HEK293 (cell line): ENCODE measurements around the gene MDM2.

Experiments used
- CTCF ChIA-PET: fragments of 350-600 bp; formaldehyde crosslinking; extraction: SDS; loops from one replicate; lab custom pipeline; 2021; ENCODE audit warnings: antibody characterized with exemption; lab: Yijun Ruan, JAX
- POLR2A ChIA-PET: fragments of 300-600 bp; formaldehyde crosslinking; extraction: SDS; loops from one replicate; lab custom pipeline; 2020; ENCODE audit warnings: antibody characterized with exemption, inconsistent platforms; lab: Yijun Ruan, JAX
- H3K27ac ChIP-seq: fragments of 200-500 bp; sonication (Bioruptor generic); 2 replicates; pipeline ENCODE4 v1.5.1; 2014; ENCODE audit warnings: low read depth, low read length, control low read depth, inconsistent platforms; ENCODE audit errors: extremely low read depth
- H3K36me3 ChIP-seq, 2 experiments: fragments of 200-500 bp in 1 of 2; sonication (Bioruptor generic) in 1 of 2; 1 replicate in 1 of 2; 2 replicates in 1 of 2; pipeline ENCODE4 v1.5.1; 2014 to 2017; ENCODE audit warnings: inconsistent platforms in 2 of 2, low read length in 2 of 2; ENCODE audit not compliant: control insufficient read depth in 2 of 2, insufficient read depth in 1 of 2
- H3K4me1 ChIP-seq: fragments of 200-500 bp; sonication (Bioruptor generic); 2 replicates; pipeline ENCODE4 v1.5.1; 2014; ENCODE audit warnings: mild to moderate bottlenecking, low read length, inconsistent platforms; ENCODE audit not compliant: control insufficient read depth, insufficient read depth
- H3K4me3 ChIP-seq: 2 replicates; pipeline ENCODE4 v1.5.1; 2011; ENCODE audit warnings: low read depth, mild to moderate bottlenecking, control low read depth, low read length, moderate library complexity
- H3K9me3 ChIP-seq: fragments of 200-500 bp; sonication (Bioruptor generic); 2 replicates; pipeline ENCODE4 v1.5.1; 2014; ENCODE audit warnings: low read depth, low read length, inconsistent platforms; ENCODE audit not compliant: control insufficient read depth, insufficient read depth
- KLF16 ChIP-seq: fragments of 450-650 bp; formaldehyde crosslinking; IDR thresholded peaks from 2 replicates; pipeline ENCODE4 v1.5.1; 2017; ENCODE audit warnings: missing biosample characterization, missing genetic modification characterization
- OSR2 ChIP-seq: fragments of 450-650 bp; formaldehyde crosslinking; IDR thresholded peaks from 2 replicates; pipeline ENCODE4 v1.5.1; 2016; ENCODE audit warnings: missing biosample characterization, missing genetic modification characterization
- SALL2 ChIP-seq: fragments of 450-650 bp; formaldehyde crosslinking; IDR thresholded peaks from 2 replicates; pipeline ENCODE4 v1.5.0; 2017; ENCODE audit warnings: missing biosample characterization, mild to moderate bottlenecking, missing genetic modification characterization, borderline replicate concordance
- SETDB1 ChIP-seq: IDR thresholded peaks from one replicate; pipeline ENCODE4 v1.6.1; 2017; ENCODE audit warnings: mild to moderate bottlenecking, low read length, moderate library complexity, mixed read lengths; ENCODE audit not compliant: insufficient read length
- YY1 ChIP-seq: fragments of 450-650 bp; formaldehyde crosslinking; IDR thresholded peaks from 2 replicates; pipeline ENCODE4 v1.5.1; 2018; ENCODE audit warnings: missing biosample characterization, missing genetic modification characterization
- ZBTB7A ChIP-seq: fragments of 450-650 bp; formaldehyde crosslinking; IDR thresholded peaks from 2 replicates; pipeline ENCODE4 v1.5.1; 2016; ENCODE audit warnings: low read depth, missing biosample characterization, missing genetic modification characterization
- ZFP37 ChIP-seq: fragments of 450-650 bp; formaldehyde crosslinking; IDR thresholded peaks from 2 replicates; pipeline ENCODE4 v1.5.1; 2016; ENCODE audit warnings: missing biosample characterization, missing genetic modification characterization
- ZNF394 ChIP-seq: fragments of 450-650 bp; formaldehyde crosslinking; IDR thresholded peaks from 2 replicates; pipeline ENCODE4 v1.5.1; 2016; ENCODE audit warnings: missing biosample characterization, missing genetic modification characterization, mild to moderate bottlenecking, moderate library complexity, borderline replicate concordance
- ZNF404 ChIP-seq: fragments of 450-650 bp; formaldehyde crosslinking; IDR thresholded peaks from 2 replicates; pipeline ENCODE4 v1.5.1; 2017; ENCODE audit warnings: missing biosample characterization, missing genetic modification characterization
- ZNF664 ChIP-seq: fragments of 450-650 bp; formaldehyde crosslinking; IDR thresholded peaks from 2 replicates; pipeline ENCODE4 v1.5.1; 2016; ENCODE audit warnings: missing biosample characterization, missing genetic modification characterization
- TF ChIP-seq, protein P1 (sequence below): fragments of 450-650 bp; formaldehyde crosslinking; conservative IDR thresholded peaks from 2 replicates; pipeline ENCODE4 v1.5.1; 2016; ENCODE audit warnings: low read depth, missing biosample characterization, missing genetic modification characterization
- TF ChIP-seq, protein P2 (sequence below): fragments of 450-650 bp; formaldehyde crosslinking; IDR thresholded peaks from 2 replicates; pipeline ENCODE4 v1.5.1; 2016; ENCODE audit warnings: missing biosample characterization, missing genetic modification characterization
- TF ChIP-seq, protein P3 (sequence below): fragments of 450-650 bp; formaldehyde crosslinking; IDR thresholded peaks from 2 replicates; pipeline ENCODE4 v1.5.1; 2017; ENCODE audit warnings: missing biosample characterization, mild to moderate bottlenecking, missing genetic modification characterization, moderate library complexity
- TF ChIP-seq, protein P4 (sequence below): fragments of 450-650 bp; formaldehyde crosslinking; IDR thresholded peaks from 2 replicates; pipeline ENCODE4 v1.5.1; 2016; ENCODE audit warnings: missing biosample characterization, missing genetic modification characterization
- TF ChIP-seq, protein P5 (sequence below): IDR thresholded peaks from 2 replicates; pipeline ENCODE4 v1.6.1; 2011; ENCODE audit warnings: mild to moderate bottlenecking, low read depth, low read length, borderline replicate concordance
- TF ChIP-seq, protein P6 (sequence below): fragments of 450-650 bp; formaldehyde crosslinking; IDR thresholded peaks from 2 replicates; pipeline ENCODE4 v1.5.1; 2016; ENCODE audit warnings: missing biosample characterization, missing genetic modification characterization
- TF ChIP-seq, protein P7 (sequence below): fragments of 450-650 bp; formaldehyde crosslinking; IDR thresholded peaks from 2 replicates; pipeline ENCODE4 v1.5.1; 2017; ENCODE audit warnings: missing biosample characterization, missing genetic modification characterization

The MDM2 gene

DNA sequence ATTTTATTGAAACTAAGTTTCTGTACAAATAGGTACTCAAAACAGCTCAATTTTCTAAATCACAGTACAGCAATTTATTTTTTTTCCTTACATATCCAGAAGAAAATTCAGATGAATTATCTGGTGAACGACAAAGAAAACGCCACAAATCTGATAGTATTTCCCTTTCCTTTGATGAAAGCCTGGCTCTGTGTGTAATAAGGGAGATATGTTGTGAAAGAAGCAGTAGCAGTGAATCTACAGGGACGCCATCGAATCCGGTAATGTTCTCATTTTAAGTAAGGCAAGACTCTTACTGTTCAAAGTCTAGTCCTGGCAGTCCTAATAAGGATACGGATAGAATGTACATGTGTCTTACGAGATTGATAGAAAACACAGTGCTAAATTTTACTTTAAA, 20.7 kb downstream of the MDM2 start:
- H3K9me3 ChIP-seq: no peaks in the 10 kb centered on the region
- CTCF ChIA-PET: interaction anchor here (0.6 to 1.0 kb wide), 2 partner anchors 15 to 606 kb away, joined by 3 read pairs; no protein-coding TSS in a partner anchor

DNA sequence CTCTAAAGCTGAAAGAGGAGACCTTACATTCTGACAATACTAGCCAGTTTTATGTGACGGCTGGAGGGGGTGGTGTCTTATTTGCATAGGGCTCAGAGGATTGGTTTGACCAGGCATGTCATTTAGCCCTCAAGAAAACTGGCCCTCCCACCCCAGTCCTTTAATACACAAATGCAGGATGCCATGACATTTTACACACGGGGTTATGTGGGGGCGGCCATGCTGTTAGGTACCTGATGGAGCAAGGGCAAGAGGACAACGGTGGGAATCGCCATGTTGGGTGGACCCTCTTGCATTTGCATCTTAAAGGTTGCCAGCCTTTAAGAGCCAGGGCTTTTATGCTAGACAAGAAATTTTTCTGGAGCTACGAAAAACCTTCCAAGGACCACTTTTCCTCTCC, 23.3 kb downstream of the MDM2 start:
- Histone ChIP-seq H3K36me3 (peaks cover 67 to 93% of the 10 kb centered on the region in 2 experiments), H3K4me3 (no peak overlapping the region), H3K27ac (no peak overlapping the region), H3K9me3 (no peaks in the 10 kb centered on the region), H3K4me1 (no peaks in the 10 kb centered on the region)
- ChIA-PET CTCF (interaction anchor here (0.6 to 2.2 kb wide), 8 partner anchors 8 to 239 kb away, joined by 3 to 18 read pairs (median 8); partner anchors contain the start of gene MDM2), POLR2A (interaction anchor here (1.0 kb wide), 1 partner anchor 22 kb away, joined by 3 read pairs; no protein-coding TSS in a partner anchor)
- no peak for TF ChIP-seq ZFP37 (tag by site-specific recombination)
- TF ChIP-seq ZNF404 (tag by site-specific recombination): no peak
- TF ChIP-seq, protein P1, sequence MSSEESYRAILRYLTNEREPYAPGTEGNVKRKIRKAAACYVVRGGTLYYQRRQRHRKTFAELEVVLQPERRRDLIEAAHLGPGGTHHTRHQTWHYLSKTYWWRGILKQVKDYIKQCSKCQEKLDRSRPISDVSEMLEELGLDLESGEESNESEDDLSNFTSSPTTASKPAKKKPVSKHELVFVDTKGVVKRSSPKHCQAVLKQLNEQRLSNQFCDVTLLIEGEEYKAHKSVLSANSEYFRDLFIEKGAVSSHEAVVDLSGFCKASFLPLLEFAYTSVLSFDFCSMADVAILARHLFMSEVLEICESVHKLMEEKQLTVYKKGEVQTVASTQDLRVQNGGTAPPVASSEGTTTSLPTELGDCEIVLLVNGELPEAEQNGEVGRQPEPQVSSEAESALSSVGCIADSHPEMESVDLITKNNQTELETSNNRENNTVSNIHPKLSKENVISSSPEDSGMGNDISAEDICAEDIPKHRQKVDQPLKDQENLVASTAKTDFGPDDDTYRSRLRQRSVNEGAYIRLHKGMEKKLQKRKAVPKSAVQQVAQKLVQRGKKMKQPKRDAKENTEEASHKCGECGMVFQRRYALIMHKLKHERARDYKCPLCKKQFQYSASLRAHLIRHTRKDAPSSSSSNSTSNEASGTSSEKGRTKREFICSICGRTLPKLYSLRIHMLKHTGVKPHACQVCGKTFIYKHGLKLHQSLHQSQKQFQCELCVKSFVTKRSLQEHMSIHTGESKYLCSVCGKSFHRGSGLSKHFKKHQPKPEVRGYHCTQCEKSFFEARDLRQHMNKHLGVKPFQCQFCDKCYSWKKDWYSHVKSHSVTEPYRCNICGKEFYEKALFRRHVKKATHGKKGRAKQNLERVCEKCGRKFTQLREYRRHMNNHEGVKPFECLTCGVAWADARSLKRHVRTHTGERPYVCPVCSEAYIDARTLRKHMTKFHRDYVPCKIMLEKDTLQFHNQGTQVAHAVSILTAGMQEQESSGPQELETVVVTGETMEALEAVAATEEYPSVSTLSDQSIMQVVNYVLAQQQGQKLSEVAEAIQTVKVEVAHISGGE (tag by site-specific recombination): no peak
- no peak for TF ChIP-seq SALL2 (tag by site-specific recombination)
- TF ChIP-seq, protein P2, sequence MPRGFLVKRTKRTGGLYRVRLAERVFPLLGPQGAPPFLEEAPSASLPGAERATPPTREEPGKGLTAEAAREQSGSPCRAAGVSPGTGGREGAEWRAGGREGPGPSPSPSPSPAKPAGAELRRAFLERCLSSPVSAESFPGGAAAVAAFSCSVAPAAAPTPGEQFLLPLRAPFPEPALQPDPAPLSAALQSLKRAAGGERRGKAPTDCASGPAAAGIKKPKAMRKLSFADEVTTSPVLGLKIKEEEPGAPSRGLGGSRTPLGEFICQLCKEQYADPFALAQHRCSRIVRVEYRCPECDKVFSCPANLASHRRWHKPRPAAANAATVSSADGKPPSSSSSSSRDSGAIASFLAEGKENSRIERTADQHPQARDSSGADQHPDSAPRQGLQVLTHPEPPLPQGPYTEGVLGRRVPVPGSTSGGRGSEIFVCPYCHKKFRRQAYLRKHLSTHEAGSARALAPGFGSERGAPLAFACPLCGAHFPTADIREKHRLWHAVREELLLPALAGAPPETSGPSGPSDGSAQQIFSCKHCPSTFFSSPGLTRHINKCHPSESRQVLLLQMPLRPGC (tag by site-specific recombination): no peak
- TF ChIP-seq, protein P3, sequence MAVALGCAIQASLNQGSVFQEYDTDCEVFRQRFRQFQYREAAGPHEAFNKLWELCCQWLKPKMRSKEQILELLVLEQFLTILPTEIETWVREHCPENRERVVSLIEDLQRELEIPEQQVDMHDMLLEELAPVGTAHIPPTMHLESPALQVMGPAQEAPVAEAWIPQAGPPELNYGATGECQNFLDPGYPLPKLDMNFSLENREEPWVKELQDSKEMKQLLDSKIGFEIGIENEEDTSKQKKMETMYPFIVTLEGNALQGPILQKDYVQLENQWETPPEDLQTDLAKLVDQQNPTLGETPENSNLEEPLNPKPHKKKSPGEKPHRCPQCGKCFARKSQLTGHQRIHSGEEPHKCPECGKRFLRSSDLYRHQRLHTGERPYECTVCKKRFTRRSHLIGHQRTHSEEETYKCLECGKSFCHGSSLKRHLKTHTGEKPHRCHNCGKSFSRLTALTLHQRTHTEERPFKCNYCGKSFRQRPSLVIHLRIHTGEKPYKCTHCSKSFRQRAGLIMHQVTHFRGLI (tag by site-specific recombination): no peak

More for the DNA sequence above, 20.7 kb downstream of the MDM2 start:
- H3K27ac ChIP-seq: no peak overlapping the region
- peaks cover 72 to 95% of the 10 kb centered on the region in 2 experiments for H3K36me3 ChIP-seq
- H3K4me1 ChIP-seq: no peaks in the 10 kb centered on the region
- TF ChIP-seq, protein P4, sequence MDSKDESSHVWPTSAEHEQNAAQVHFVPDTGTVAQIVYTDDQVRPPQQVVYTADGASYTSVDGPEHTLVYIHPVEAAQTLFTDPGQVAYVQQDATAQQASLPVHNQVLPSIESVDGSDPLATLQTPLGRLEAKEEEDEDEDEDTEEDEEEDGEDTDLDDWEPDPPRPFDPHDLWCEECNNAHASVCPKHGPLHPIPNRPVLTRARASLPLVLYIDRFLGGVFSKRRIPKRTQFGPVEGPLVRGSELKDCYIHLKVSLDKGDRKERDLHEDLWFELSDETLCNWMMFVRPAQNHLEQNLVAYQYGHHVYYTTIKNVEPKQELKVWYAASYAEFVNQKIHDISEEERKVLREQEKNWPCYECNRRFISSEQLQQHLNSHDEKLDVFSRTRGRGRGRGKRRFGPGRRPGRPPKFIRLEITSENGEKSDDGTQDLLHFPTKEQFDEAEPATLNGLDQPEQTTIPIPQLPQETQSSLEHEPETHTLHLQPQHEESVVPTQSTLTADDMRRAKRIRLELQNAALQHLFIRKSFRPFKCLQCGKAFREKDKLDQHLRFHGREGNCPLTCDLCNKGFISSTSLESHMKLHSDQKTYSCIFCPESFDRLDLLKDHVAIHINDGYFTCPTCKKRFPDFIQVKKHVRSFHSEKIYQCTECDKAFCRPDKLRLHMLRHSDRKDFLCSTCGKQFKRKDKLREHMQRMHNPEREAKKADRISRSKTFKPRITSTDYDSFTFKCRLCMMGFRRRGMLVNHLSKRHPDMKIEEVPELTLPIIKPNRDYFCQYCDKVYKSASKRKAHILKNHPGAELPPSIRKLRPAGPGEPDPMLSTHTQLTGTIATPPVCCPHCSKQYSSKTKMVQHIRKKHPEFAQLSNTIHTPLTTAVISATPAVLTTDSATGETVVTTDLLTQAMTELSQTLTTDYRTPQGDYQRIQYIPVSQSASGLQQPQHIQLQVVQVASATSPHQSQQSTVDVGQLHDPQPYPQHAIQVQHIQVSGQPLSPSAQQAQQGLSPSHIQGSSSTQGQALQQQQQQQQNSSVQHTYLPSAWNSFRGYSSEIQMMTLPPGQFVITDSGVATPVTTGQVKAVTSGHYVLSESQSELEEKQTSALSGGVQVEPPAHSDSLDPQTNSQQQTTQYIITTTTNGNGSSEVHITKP (tag by site-specific recombination): no peak
- TF ChIP-seq ZBTB7A (no peak), ZNF664 (tag by site-specific recombination) (no peak), YY1 (tag by site-specific recombination) (no peak), OSR2 (tag by site-specific recombination) (no peak), ZNF394 (tag by site-specific recombination) (no peak), KLF16 (tag by site-specific recombination) (no peak), SETDB1 (no peak)
- TF ChIP-seq, protein P5, sequence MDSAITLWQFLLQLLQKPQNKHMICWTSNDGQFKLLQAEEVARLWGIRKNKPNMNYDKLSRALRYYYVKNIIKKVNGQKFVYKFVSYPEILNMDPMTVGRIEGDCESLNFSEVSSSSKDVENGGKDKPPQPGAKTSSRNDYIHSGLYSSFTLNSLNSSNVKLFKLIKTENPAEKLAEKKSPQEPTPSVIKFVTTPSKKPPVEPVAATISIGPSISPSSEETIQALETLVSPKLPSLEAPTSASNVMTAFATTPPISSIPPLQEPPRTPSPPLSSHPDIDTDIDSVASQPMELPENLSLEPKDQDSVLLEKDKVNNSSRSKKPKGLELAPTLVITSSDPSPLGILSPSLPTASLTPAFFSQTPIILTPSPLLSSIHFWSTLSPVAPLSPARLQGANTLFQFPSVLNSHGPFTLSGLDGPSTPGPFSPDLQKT: no peak
- TF ChIP-seq, protein P6, sequence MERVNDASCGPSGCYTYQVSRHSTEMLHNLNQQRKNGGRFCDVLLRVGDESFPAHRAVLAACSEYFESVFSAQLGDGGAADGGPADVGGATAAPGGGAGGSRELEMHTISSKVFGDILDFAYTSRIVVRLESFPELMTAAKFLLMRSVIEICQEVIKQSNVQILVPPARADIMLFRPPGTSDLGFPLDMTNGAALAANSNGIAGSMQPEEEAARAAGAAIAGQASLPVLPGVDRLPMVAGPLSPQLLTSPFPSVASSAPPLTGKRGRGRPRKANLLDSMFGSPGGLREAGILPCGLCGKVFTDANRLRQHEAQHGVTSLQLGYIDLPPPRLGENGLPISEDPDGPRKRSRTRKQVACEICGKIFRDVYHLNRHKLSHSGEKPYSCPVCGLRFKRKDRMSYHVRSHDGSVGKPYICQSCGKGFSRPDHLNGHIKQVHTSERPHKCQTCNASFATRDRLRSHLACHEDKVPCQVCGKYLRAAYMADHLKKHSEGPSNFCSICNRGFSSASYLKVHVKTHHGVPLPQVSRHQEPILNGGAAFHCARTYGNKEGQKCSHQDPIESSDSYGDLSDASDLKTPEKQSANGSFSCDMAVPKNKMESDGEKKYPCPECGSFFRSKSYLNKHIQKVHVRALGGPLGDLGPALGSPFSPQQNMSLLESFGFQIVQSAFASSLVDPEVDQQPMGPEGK: no peak
- TF ChIP-seq, protein P7, sequence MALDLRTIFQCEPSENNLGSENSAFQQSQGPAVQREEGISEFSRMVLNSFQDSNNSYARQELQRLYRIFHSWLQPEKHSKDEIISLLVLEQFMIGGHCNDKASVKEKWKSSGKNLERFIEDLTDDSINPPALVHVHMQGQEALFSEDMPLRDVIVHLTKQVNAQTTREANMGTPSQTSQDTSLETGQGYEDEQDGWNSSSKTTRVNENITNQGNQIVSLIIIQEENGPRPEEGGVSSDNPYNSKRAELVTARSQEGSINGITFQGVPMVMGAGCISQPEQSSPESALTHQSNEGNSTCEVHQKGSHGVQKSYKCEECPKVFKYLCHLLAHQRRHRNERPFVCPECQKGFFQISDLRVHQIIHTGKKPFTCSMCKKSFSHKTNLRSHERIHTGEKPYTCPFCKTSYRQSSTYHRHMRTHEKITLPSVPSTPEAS (tag by site-specific recombination): no peak
- POLR2A ChIA-PET: interaction anchor here (0.6 to 1.3 kb wide), 2 partner anchors 8 to 22 kb away, joined by 3 to 4 read pairs; no protein-coding TSS in a partner anchor
- H3K4me3 ChIP-seq: no peak overlapping the region
